ENCODE data around the gene INPP5A. TPM values are rescaled to one million over a fixed set of nuclear protein-coding genes. Genes with fewer than 3 reads are reported as not detected.

The INPP5A gene
- total RNA-seq, 1 donor from 2014 or later = 45.2 TPM

GRCh38 chr10:132654708-132655661 lies 117.4 kb downstream of the INPP5A start:
- H3K4me3 Mint-ChIP-seq (ENCODE audit: unreplicated experiment) = no peak overlapping the region
- H3K27ac Mint-ChIP-seq (ENCODE audit: unreplicated experiment) = no peak overlapping the region
- TF ChIP-seq CTCF (IDR thresholded peaks at IDR 0.05; ENCODE audit: unreplicated experiment) = peak; percentile 78
- no peaks in the 10 kb centered on the region for H3K4me1 Mint-ChIP-seq (ENCODE audit: unreplicated experiment)
- no peaks in the 10 kb centered on the region for H3K9me3 Mint-ChIP-seq (ENCODE audit: unreplicated experiment)
- peaks cover 10% of the 10 kb centered on the region for H3K27me3 Mint-ChIP-seq (ENCODE audit: unreplicated experiment)
- H3K36me3 Mint-ChIP-seq (ENCODE audit: low read depth, unreplicated experiment) = peaks cover 15% of the 10 kb centered on the region
- peak; percentile 81 for DNase-seq (ENCODE audit: low spot score)

- DNase-seq (ENCODE audit: low spot score) = no peak
- peaks cover 21% of the 10 kb centered on the region for H3K36me3 Mint-ChIP-seq (ENCODE audit: low read depth, unreplicated experiment)
- H3K4me1 Mint-ChIP-seq (ENCODE audit: unreplicated experiment) = no peaks in the 10 kb centered on the region
- H3K27ac Mint-ChIP-seq (ENCODE audit: unreplicated experiment) = no peak overlapping the region
- peaks cover 10% of the 10 kb centered on the region for H3K27me3 Mint-ChIP-seq (ENCODE audit: unreplicated experiment)
- no peak overlapping the region for H3K4me3 Mint-ChIP-seq (ENCODE audit: unreplicated experiment)
- TF ChIP-seq CTCF (IDR thresholded peaks at IDR 0.05; ENCODE audit: unreplicated experiment) = no peak
- no peaks in the 10 kb centered on the region for H3K9me3 Mint-ChIP-seq (ENCODE audit: unreplicated experiment)
Measured at GRCh38 chr10:132655735-132656134, 118.1 kb downstream of the INPP5A start.

- Mint-ChIP-seq H3K4me1 (ENCODE audit: unreplicated experiment) (no peaks in the 10 kb centered on the region), H3K4me3 (ENCODE audit: unreplicated experiment) (no peak overlapping the region), H3K27ac (ENCODE audit: unreplicated experiment) (no peak overlapping the region), H3K9me3 (ENCODE audit: unreplicated experiment) (no peaks in the 10 kb centered on the region), H3K27me3 (ENCODE audit: unreplicated experiment) (peaks cover 9% of the 10 kb centered on the region), H3K36me3 (ENCODE audit: low read depth, unreplicated experiment) (peaks cover 21% of the 10 kb centered on the region)
- no peak for DNase-seq (ENCODE audit: low spot score)
- TF ChIP-seq CTCF (IDR thresholded peaks at IDR 0.05; ENCODE audit: unreplicated experiment) = no peak
Measured at GRCh38 chr10:132656283-132657126, 118.9 kb downstream of the INPP5A start.

GRCh38 chr10:132657127-132657706 lies 119.6 kb downstream of the INPP5A start:
- H3K4me1 Mint-ChIP-seq (ENCODE audit: unreplicated experiment) = no peaks in the 10 kb centered on the region
- no peaks in the 10 kb centered on the region for H3K9me3 Mint-ChIP-seq (ENCODE audit: unreplicated experiment)
- H3K27ac Mint-ChIP-seq (ENCODE audit: unreplicated experiment) = no peak overlapping the region
- H3K36me3 Mint-ChIP-seq (ENCODE audit: low read depth, unreplicated experiment) = peaks cover 19% of the 10 kb centered on the region
- peaks cover 4% of the 10 kb centered on the region for H3K27me3 Mint-ChIP-seq (ENCODE audit: unreplicated experiment)
- no peak for TF ChIP-seq CTCF (IDR thresholded peaks at IDR 0.05; ENCODE audit: unreplicated experiment)
- DNase-seq (ENCODE audit: low spot score) = no peak
- no peak overlapping the region for H3K4me3 Mint-ChIP-seq (ENCODE audit: unreplicated experiment)

Measured in endothelial cell (in vitro differentiated cells).